ENCODE results near the gene SLC10A7. TPM values are rescaled to one million over a fixed set of nuclear protein-coding genes. Genes with fewer than 3 reads are reported as not detected.

SLC10A7 gene
- total and polyA plus RNA-seq, 10 of the 15 experiments (the other 5 are each of a cell fraction or from before 2014, with no cell fraction given), result 4.6 to 23.7 (median 15.6) TPM

DNA sequence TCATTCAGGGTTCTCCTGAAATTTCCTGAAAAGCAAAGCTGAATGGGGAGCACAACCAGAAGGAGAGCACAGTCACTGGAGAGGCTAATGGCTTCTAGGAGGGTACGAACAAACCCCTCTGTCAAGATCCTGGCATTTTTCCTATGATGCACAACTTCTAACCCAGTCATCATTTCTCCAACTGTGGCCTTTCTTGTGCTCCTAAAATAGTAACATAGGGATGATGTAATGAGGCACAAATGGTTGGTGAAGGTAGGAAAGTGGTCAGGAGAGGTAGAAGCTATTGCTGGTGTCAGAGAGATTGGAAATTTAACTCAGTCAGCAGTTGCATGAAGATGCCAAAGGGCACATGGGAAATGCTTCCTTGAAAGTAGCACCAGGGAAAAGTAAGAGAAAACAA, 52.7 kb downstream of the SLC10A7 start:
- DNase-seq (ENCODE audit: low read depth, low spot score), result no peak
- Histone ChIP-seq H3K9me3 (replicated peaks; ENCODE audit: control insufficient read depth, insufficient read depth, low read length) (no peaks in the 10 kb centered on the region), H3K9ac (ENCODE audit: control insufficient read depth, insufficient read depth, low read length) (no peak overlapping the region), H3K4me3 (no peak overlapping the region), H3K4me1 (ENCODE audit: control insufficient read depth, insufficient read depth, low read length) (no peaks in the 10 kb centered on the region), H3K27me3 (replicated peaks in 1 of 2; ENCODE audit: control insufficient read depth in 2 of 2, insufficient read depth in 2 of 2, low read length in 1 of 2) (no peaks in the 10 kb centered on the region), H4K20me1 (ENCODE audit: control insufficient read depth, insufficient read depth) (no peaks in the 10 kb centered on the region), H3K27ac (ENCODE audit: control insufficient read depth, insufficient read depth) (no peak overlapping the region), H3K79me2 (ENCODE audit: control insufficient read depth, insufficient read depth, low read length) (no peaks in the 10 kb centered on the region), H3K36me3 (ENCODE audit: control insufficient read depth in 2 of 2, insufficient read depth in 2 of 2, low read length in 1 of 2) (no peaks in the 10 kb centered on the region), H2AFZ (ENCODE audit: control insufficient read depth, low read depth, low read length) (no peak overlapping the region), H3K4me2 (ENCODE audit: control insufficient read depth, insufficient read depth) (no peak overlapping the region)
- intact Hi-C loops (cut with micrococcal nuclease; ENCODE audit: unreplicated experiment) (no loop called here), in situ Hi-C loops (cut with MboI) (no loop called here)
- ATAC-seq, result no peak
- FAIRE-seq, result no peak
- 100% methylated on average over 1 of the region's 1 CpG for WGBS (ENCODE audit: insufficient coverage, insufficient replicate concordance, low lambda C conversion rate, missing lambda C conversion rate)
- RAD21 ChIA-PET (ENCODE audit: unreplicated experiment), result interaction anchor here (1.6 kb wide), 1 partner anchor 9 kb away, joined by 4 read pairs; no protein-coding TSS in a partner anchor
- POLR2A ChIA-PET, result no interaction called here
- TF ChIP-seq, protein P1, sequence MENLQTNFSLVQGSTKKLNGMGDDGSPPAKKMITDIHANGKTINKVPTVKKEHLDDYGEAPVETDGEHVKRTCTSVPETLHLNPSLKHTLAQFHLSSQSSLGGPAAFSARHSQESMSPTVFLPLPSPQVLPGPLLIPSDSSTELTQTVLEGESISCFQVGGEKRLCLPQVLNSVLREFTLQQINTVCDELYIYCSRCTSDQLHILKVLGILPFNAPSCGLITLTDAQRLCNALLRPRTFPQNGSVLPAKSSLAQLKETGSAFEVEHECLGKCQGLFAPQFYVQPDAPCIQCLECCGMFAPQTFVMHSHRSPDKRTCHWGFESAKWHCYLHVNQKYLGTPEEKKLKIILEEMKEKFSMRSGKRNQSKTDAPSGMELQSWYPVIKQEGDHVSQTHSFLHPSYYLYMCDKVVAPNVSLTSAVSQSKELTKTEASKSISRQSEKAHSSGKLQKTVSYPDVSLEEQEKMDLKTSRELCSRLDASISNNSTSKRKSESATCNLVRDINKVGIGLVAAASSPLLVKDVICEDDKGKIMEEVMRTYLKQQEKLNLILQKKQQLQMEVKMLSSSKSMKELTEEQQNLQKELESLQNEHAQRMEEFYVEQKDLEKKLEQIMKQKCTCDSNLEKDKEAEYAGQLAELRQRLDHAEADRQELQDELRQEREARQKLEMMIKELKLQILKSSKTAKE (IDR thresholded peaks at IDR 0.05; ENCODE audit: low read depth, poor library complexity, severe bottlenecking), result no peak
- TF ChIP-seq EED (IDR thresholded peaks at IDR 0.05; ENCODE audit: low read depth) (no peak), NR2F1 (conservative IDR thresholded peaks at IDR 0.05) (no peak), HCFC1 (IDR thresholded peaks at IDR 0.05; ENCODE audit: low read length) (no peak), YBX1 (IDR thresholded peaks at IDR 0.05) (no peak), STAT1 (conservative IDR thresholded peaks at IDR 0.05) (no peak)
- TF ChIP-seq, protein P2, sequence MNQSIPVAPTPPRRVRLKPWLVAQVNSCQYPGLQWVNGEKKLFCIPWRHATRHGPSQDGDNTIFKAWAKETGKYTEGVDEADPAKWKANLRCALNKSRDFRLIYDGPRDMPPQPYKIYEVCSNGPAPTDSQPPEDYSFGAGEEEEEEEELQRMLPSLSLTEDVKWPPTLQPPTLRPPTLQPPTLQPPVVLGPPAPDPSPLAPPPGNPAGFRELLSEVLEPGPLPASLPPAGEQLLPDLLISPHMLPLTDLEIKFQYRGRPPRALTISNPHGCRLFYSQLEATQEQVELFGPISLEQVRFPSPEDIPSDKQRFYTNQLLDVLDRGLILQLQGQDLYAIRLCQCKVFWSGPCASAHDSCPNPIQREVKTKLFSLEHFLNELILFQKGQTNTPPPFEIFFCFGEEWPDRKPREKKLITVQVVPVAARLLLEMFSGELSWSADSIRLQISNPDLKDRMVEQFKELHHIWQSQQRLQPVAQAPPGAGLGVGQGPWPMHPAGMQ (IDR thresholded peaks at IDR 0.05; ENCODE audit: borderline replicate concordance), result no peak
- TF ChIP-seq, protein P3, sequence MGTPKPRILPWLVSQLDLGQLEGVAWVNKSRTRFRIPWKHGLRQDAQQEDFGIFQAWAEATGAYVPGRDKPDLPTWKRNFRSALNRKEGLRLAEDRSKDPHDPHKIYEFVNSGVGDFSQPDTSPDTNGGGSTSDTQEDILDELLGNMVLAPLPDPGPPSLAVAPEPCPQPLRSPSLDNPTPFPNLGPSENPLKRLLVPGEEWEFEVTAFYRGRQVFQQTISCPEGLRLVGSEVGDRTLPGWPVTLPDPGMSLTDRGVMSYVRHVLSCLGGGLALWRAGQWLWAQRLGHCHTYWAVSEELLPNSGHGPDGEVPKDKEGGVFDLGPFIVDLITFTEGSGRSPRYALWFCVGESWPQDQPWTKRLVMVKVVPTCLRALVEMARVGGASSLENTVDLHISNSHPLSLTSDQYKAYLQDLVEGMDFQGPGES (IDR thresholded peaks at IDR 0.05), result no peak
- TF ChIP-seq, protein P4, sequence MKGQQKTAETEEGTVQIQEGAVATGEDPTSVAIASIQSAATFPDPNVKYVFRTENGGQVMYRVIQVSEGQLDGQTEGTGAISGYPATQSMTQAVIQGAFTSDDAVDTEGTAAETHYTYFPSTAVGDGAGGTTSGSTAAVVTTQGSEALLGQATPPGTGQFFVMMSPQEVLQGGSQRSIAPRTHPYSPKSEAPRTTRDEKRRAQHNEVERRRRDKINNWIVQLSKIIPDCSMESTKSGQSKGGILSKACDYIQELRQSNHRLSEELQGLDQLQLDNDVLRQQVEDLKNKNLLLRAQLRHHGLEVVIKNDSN (IDR thresholded peaks at IDR 0.05; ENCODE audit: borderline replicate concordance, extremely low read length, insufficient read depth, low read depth, low read length), result no peak
- CTCF ChIA-PET, result interaction anchor here (1.7 kb wide), 1 partner anchor 10 kb away, joined by 10 read pairs; no protein-coding TSS in a partner anchor
- SMC1A ChIA-PET (ENCODE audit: uncharacterized antibody, unreplicated experiment), result interaction anchor here (1.0 to 4.4 kb wide), 2 partner anchors 10 to 25 kb away, joined by 3 to 29 read pairs; no protein-coding TSS in a partner anchor
- BruUV-seq (replicated peaks), result no TSS peak
